Endothelial cell of umbilical vein (primary cell): ENCODE measurements around the gene EML6.

Experiments used
- CTCF ChIP-seq, 2 donors: IDR thresholded peaks; 1 replicate in 1 of 2; 2 replicates in 1 of 2; pipeline ENCODE4 v1.5.1; 2011; ENCODE audit warnings: low read length in 2 of 2, mild to moderate bottlenecking in 2 of 2, moderate library complexity in 2 of 2, control low read depth in 1 of 2, inconsistent platforms in 1 of 2, low read depth in 1 of 2; ENCODE audit not compliant: insufficient read depth in 1 of 2; ENCODE audit errors: extremely low read depth in 1 of 2
- EZH2 ChIP-seq: IDR thresholded peaks from 2 replicates; pipeline ENCODE4 v1.6.1; 2012; ENCODE audit warnings: borderline replicate concordance, low read depth, mild to moderate bottlenecking, moderate library complexity, low read length, inconsistent platforms; ENCODE audit not compliant: severe bottlenecking
- JUN ChIP-seq: IDR thresholded peaks from 2 replicates; pipeline ENCODE4 v1.6.1; 2011; ENCODE audit warnings: borderline replicate concordance, low read depth; ENCODE audit not compliant: insufficient read length, insufficient read depth
- MAX ChIP-seq: IDR thresholded peaks from 2 replicates; pipeline ENCODE4 v1.6.1; 2011; ENCODE audit not compliant: insufficient read depth, insufficient read length
- POLR2A ChIP-seq: IDR thresholded peaks from 2 replicates; pipeline ENCODE4 v1.6.1; 2012; ENCODE audit warnings: low read depth, mild to moderate bottlenecking, control low read depth, low read length
- POLR2AphosphoS5 ChIP-seq: IDR thresholded peaks from 2 replicates; pipeline ENCODE4 v1.6.1; 2012; ENCODE audit warnings: low read depth, mild to moderate bottlenecking, control low read depth, low read length, moderate library complexity; ENCODE audit not compliant: insufficient read depth

GRCh38 chr2:54916637-54917036 is 193.2 kb downstream of the EML6 start:
- no peak for TF ChIP-seq CTCF (IDR thresholded peaks at IDR 0.05; ENCODE audit: extremely low read depth in 1 of 2, insufficient read depth in 1 of 2, low read depth in 1 of 2, low read length in 2 of 2)
- TF ChIP-seq MAX: no peak
- TF ChIP-seq POLR2A: no peak
- TF ChIP-seq POLR2AphosphoS5: no peak
- no peak for TF ChIP-seq EZH2
- TF ChIP-seq JUN: no peak
